ENCODE data around the gene TNFRSF13B.
A peak's percentile ranks its signal among the peaks of the same experiment; 100 is the strongest.
"Not testable (repeated sequence)": the region's sequence is repeated elsewhere in the genome, so short reads cannot be mapped to it uniquely, and the experiment has no call there.

The TNFRSF13B gene

DNA sequence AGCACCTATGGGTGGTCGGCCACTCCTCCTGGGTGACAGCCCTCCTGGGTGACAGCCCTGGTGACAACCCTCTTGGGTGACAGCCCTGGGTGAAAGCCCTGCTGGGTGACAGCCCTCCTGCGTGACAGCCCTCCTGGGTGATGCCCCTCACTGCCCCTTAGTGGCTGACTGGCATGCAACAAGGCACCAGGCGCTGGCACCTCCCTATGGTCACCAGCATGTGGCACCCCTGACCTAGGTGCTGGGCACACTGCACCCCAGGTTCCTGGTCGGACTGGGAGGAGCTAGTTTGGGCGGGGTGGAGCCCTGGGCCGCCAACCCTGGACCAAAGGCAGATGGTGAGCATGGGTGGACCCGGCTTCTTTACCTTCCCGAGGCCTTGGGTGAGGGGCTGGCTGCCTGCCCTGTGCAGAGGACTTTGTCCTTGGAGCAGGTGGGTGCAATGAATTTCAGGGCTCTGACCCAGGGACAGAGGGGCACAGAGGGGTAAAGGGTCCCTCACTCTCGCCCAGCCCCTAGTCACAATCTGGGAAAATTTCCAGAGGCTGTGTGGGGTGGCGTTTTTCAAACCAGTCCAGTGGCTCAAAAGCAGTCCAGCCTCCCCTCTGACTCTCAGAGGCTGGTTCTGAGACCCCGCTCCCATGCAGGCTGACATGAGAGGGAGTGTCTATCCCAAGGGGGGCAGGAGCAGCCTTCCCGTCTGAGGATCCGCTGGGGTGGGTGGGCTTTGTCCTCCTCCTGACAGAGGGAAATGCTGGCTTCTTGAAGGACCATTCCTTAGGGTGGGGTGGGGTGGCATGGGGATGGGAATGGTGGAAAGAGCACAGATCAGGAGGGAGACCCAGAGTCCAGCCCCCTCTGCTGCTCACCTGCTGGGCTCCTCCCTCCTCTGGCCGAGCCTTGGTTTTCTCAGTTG, 25.9 kb upstream of the TNFRSF13B start:
- H3K27ac Mint-ChIP-seq, result no peak overlapping the region
- H3K36me3 Mint-ChIP-seq (ENCODE audit: low read depth), result no peaks in the 10 kb centered on the region
- no peaks in the 10 kb centered on the region for H3K27me3 Mint-ChIP-seq
- peak; percentile 83 for DNase-seq
- H3K9me3 Mint-ChIP-seq, result no peaks in the 10 kb centered on the region
- no peak overlapping the region for H3K4me3 Mint-ChIP-seq
- H3K4me1 Mint-ChIP-seq (ENCODE audit: low read depth), result peaks cover 2% of the 10 kb centered on the region

- not testable (repeated sequence) for H3K27me3 Mint-ChIP-seq; H3K9me3 Mint-ChIP-seq; H3K4me1 Mint-ChIP-seq (ENCODE audit: low read depth); DNase-seq; H3K27ac Mint-ChIP-seq; H3K4me3 Mint-ChIP-seq; H3K36me3 Mint-ChIP-seq (ENCODE audit: low read depth)
Measured at GRCh38 chr17:16996726-16997125, 24.8 kb upstream of the TNFRSF13B start.

DNA sequence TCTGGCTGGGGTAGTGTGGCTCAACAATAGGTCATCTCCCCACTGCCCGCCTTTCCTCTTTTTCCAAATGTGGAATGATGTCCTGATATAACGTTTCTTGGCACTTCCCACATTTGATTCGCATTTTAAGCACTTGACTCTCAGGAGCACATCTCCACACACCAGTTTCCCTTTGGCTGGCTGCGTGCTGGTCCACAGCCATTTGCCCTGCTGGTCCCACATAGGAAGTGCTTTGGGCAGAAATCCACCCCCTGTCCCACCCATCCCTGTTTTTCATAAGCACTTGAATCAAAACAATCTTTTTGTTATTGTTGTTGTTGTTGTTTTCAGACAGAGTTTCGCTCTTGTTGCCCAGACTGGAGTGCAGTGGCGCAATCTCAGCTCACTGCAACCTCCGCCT, 24.0 kb upstream of the TNFRSF13B start:
- no peak for DNase-seq
- Mint-ChIP-seq H3K36me3 (ENCODE audit: low read depth) (no peaks in the 10 kb centered on the region), H3K4me1 (ENCODE audit: low read depth) (peaks cover 3% of the 10 kb centered on the region), H3K27ac (no peak overlapping the region), H3K4me3 (no peak overlapping the region), H3K9me3 (no peaks in the 10 kb centered on the region), H3K27me3 (no peaks in the 10 kb centered on the region)

- no peaks in the 10 kb centered on the region for H3K36me3 Mint-ChIP-seq (ENCODE audit: low read depth)
- H3K4me3 Mint-ChIP-seq, result no peak overlapping the region
Measured at GRCh38 chr17:16994631-16995030, 22.7 kb upstream of the TNFRSF13B start.

DNA sequence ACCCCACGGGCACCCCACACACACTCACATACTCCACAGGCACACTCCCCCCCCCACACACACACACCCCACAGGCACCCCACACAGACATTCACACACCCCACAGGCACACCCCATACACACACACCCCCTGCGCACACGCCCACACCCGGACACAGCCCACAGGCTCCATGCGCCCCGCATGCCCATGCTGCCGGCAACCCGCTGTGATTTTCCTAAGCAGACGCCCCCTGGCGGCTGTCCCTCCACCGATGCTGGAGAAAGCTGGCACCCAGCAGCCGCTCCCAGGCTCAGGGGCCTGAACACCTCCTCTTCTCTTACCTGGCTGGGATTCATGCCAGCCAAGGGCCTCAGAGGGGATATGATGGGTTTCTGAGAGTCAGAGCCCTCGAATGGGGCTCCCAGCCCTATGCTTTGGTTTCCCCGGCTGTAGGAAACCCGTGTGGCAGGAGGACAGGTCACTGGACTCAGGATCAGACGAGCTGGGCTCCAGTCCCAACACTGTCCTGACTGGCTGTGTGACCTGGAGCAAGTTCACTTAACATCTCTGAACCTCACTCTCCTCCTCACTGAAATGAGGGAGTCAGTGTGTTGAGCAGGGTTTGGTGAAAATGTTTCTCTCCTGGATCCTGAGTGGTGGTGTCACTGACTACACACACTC, 19.6 kb upstream of the TNFRSF13B start:
- H3K4me1 Mint-ChIP-seq (ENCODE audit: low read depth), result peaks cover 35% of the 10 kb centered on the region
- peak; percentile 87 for DNase-seq
- H3K27me3 Mint-ChIP-seq, result no peaks in the 10 kb centered on the region
- H3K4me3 Mint-ChIP-seq, result no peak overlapping the region
- no peak overlapping the region for H3K27ac Mint-ChIP-seq
- no peaks in the 10 kb centered on the region for H3K9me3 Mint-ChIP-seq
- H3K36me3 Mint-ChIP-seq (ENCODE audit: low read depth), result no peaks in the 10 kb centered on the region

More at GRCh38 chr17:16994631-16995030, 22.7 kb upstream of the TNFRSF13B start:
- peaks cover 14% of the 10 kb centered on the region for H3K4me1 Mint-ChIP-seq (ENCODE audit: low read depth)
- H3K9me3 Mint-ChIP-seq, result no peaks in the 10 kb centered on the region
- DNase-seq, result no peak
- H3K27me3 Mint-ChIP-seq, result no peaks in the 10 kb centered on the region
- H3K27ac Mint-ChIP-seq, result no peak overlapping the region

GRCh38 chr17:16989953-16990860, 18.3 kb upstream of the TNFRSF13B start:
- H3K9me3 Mint-ChIP-seq, result no peaks in the 10 kb centered on the region
- H3K4me1 Mint-ChIP-seq (ENCODE audit: low read depth), result peaks cover 35% of the 10 kb centered on the region
- peak overlapping the region; percentile 79 for H3K27ac Mint-ChIP-seq
- no peaks in the 10 kb centered on the region for H3K36me3 Mint-ChIP-seq (ENCODE audit: low read depth)
- no peak for DNase-seq
- no peak overlapping the region for H3K4me3 Mint-ChIP-seq
- H3K27me3 Mint-ChIP-seq, result no peaks in the 10 kb centered on the region

DNA sequence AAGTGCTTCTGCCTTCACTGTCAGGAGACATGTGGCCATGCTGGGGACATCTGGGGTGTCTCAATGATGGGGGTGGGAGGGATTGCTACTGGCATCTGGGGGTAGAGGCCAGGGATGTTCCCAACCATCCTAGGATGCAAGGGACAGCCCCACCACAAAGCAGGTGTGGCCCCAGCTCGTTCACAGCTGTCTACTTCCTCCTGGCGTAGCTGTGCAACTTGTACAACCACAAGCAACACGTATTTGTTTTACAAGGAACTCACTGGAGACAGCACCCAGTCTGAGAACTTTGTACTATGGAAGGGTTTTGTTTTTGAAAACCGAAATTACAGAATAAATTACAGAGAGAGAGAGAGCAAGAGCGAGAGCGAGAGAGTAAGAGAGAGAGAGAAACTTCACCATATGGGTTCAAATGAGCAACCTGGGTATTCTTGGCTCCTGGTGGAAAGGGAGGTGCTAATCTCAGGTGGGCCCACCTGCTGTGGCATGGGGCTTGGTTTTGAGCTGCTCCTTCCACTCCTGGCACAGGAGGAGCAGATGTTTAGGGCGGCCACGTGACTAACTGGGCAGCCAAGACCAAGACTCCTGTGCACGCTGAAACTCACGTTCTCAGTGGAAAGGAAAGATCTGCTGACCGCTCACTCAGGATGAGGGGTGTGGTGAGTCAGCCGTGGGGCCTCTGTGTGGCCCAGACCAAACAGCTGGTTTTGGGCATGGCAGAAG, 17.5 kb upstream of the TNFRSF13B start:
- H3K36me3 Mint-ChIP-seq (ENCODE audit: low read depth), result no peaks in the 10 kb centered on the region
- no peak for DNase-seq
- H3K4me1 Mint-ChIP-seq (ENCODE audit: low read depth), result peaks cover 35% of the 10 kb centered on the region
- no peaks in the 10 kb centered on the region for H3K27me3 Mint-ChIP-seq
- no peaks in the 10 kb centered on the region for H3K9me3 Mint-ChIP-seq
- H3K4me3 Mint-ChIP-seq, result peak overlapping the region; percentile 37
- H3K27ac Mint-ChIP-seq, result peak overlapping the region; percentile 91

DNA sequence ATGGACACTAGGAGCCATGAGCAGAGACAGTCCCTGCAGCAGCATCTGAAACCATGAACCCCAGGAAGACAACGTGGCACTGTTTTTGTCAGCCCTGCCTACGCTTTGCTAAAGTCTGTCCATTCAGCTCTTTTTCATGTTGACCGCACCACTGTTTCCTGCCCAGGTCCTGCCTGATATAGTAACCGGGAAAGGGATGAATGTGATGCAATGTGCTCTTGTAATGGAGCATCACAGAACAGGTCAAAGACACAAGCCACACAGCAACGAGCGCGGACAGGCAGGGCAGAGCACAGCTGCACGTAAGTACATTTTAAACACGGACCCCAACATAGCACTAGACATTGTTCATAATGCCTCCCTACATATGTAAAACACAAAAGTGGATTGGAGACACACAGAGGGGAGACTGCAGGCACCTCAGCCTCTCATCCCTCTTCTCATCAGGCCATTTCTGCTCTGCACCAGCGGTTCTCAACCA, 16.9 kb upstream of the TNFRSF13B start:
- DNase-seq, result no peak

GRCh38 chr17:16987830-16988601, 16.1 kb upstream of the TNFRSF13B start:
- Mint-ChIP-seq H3K36me3 (ENCODE audit: low read depth) (no peaks in the 10 kb centered on the region), H3K27ac (peak overlapping the region; percentile 91), H3K4me1 (ENCODE audit: low read depth) (peaks cover 35% of the 10 kb centered on the region), H3K27me3 (no peaks in the 10 kb centered on the region), H3K9me3 (no peaks in the 10 kb centered on the region), H3K4me3 (peak overlapping the region; percentile 37)
- DNase-seq, result peak; percentile 72

More for the DNA sequence above, 16.9 kb upstream of the TNFRSF13B start:
- Mint-ChIP-seq H3K27me3 (no peaks in the 10 kb centered on the region), H3K4me3 (peak overlapping the region; percentile 37), H3K4me1 (ENCODE audit: low read depth) (peaks cover 35% of the 10 kb centered on the region), H3K9me3 (no peaks in the 10 kb centered on the region), H3K36me3 (ENCODE audit: low read depth) (no peaks in the 10 kb centered on the region), H3K27ac (peak overlapping the region; percentile 91)

GRCh38 chr17:16987066-16987829, 15.3 kb upstream of the TNFRSF13B start:
- Mint-ChIP-seq H3K9me3 (no peaks in the 10 kb centered on the region), H3K27ac (no peak overlapping the region), H3K4me1 (ENCODE audit: low read depth) (peaks cover 35% of the 10 kb centered on the region), H3K36me3 (ENCODE audit: low read depth) (no peaks in the 10 kb centered on the region), H3K27me3 (no peaks in the 10 kb centered on the region), H3K4me3 (no peak overlapping the region)
- no peak for DNase-seq

DNA sequence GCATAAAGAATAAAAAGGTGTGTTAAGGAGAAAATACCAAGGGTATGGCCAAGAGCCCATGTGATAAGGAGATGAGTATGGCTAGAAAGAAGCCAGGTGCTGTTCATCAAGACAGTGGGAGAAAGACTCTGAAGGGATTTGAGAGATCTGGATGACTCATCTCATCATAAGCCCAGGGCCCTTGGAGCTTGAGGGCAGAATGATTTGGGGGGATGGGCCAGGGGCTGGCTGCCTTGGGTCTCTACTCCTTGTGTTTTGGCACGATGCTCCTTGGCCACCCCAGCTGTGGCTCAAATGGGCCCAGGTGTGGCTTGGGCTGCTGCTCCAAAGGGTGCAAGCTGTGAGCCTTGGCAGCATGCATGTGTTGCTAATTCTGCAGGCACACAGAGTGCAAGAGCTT, 14.5 kb upstream of the TNFRSF13B start:
- Mint-ChIP-seq H3K4me1 (ENCODE audit: low read depth) (peaks cover 34% of the 10 kb centered on the region), H3K27ac (no peak overlapping the region), H3K27me3 (no peaks in the 10 kb centered on the region), H3K36me3 (ENCODE audit: low read depth) (no peaks in the 10 kb centered on the region), H3K4me3 (no peak overlapping the region), H3K9me3 (no peaks in the 10 kb centered on the region)
- no peak for DNase-seq

- H3K4me3 Mint-ChIP-seq, result no peak overlapping the region
- H3K4me1 Mint-ChIP-seq (ENCODE audit: low read depth), result peaks cover 3% of the 10 kb centered on the region
- H3K9me3 Mint-ChIP-seq, result no peaks in the 10 kb centered on the region
- no peaks in the 10 kb centered on the region for H3K27me3 Mint-ChIP-seq
- no peak for DNase-seq
- H3K27ac Mint-ChIP-seq, result no peak overlapping the region
- H3K36me3 Mint-ChIP-seq (ENCODE audit: low read depth), result no peaks in the 10 kb centered on the region
Measured at GRCh38 chr17:16981928-16982327, 10.0 kb upstream of the TNFRSF13B start.

Measured in activated T-cell treated with anti-CD3 and anti-CD28 coated beads, Interleukin-2, amount 50 U/mL, for 24 hours (primary cell).